HG03060 (cell line): ENCODE results near the gene ZNF423.

ENCODE experiments used
- ATAC-seq: cut with Tn5 transposase; IDR thresholded peaks from one replicate; pipeline ENCODE4 v1.9.1; 2021; ENCODE audit warnings: low read depth, moderate number of reproducible peaks; ENCODE audit not compliant: unreplicated experiment

Gene ZNF423

DNA sequence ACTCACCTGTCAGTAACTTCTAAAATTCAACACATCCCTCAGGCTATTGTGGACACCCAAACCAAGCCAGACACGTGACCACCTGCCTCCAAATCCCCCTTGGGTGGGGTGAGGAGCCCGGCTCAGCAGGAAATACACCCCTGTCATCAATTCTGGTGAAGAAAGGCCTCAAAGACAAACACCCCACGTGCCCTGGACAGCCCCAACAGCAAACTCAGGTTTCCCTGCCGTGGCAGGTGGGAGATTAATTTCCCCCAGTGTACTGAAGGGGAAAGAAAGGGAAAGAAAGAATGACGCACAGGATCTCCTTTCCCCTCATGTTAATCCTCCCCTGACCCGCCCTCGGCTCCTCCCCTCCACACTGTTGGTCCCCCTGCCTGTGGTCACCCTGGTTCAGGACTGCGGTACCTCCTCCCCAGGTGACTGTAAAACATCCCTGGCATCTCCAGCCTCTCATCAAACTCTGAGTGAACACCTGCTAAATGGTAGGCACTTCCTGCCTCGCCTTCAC is 98.3 kb downstream of the ZNF423 start:
- ATAC-seq = no peak

DNA sequence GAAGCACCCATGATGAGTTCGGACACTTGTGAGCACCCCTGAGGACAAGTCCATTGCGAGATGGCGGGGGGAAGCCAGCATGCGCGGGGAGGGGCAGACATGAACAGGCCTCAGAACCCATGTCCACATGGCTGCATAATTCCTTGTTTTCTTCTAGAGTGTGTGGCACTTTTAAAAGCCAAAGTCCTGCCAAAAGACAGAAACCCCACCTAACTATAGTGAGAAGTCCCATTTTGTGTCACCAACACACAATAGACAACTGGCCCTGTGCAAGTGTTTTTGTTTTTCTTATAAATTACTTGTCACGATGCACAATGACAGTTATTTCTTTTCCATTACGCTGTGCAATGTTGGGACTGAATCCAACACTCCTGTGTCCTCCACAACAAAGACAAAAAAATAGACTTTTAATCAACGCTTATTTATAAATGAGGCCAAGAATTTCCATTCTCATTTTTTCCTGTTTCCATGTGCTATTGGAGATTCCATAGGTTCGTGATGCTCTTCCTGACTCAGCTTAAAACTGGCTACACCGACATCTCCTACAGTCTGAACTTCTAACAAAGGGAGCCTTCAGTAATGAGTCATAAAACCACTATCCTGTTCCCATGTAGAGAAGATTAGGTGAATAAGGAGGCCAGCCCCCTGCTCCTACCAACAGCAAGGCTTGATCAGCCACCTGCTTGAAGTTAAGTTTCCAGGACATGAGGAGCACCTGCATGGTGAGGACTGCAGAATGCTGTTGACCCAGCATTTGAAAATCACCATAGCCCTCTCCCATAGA is 98.9 kb downstream of the ZNF423 start:
- ATAC-seq = no peak

DNA sequence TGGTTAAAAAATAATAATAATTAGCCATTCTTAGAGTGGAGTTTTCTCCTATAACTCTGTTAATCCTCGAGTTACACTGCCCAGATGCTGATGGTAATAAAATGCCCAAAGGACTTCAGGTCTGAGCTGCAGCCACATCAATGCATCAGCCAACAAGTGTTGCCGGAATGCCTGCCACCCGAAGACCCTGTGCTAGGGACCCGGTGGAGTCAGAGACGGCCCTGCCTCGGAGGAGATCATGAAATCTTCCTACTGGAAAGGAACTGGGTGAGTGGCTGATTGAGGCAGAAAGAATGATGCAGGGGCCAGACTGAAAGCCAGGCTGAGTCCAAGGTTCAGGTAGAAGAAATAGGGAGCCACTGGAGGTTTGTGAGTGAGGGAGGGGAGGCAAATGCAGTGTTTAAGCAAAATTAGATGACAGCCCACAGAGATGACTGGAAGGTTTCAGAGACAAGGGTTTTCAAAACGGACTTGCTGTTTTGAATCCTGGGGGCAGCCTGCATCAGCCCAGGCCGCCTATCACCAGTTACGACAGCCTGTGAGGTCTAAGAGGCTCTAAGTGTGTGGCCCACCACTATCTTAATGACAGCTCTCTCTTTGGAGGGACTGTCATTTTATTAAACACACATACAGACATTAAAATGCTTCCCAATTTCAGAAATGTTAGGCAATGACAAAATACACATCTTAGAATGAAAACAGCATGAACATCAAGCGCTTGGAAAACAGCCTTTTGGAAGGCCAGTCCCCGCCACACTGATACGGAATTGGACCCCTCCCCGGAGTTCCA is 100.0 kb downstream of the ZNF423 start:
- no peak for ATAC-seq

DNA sequence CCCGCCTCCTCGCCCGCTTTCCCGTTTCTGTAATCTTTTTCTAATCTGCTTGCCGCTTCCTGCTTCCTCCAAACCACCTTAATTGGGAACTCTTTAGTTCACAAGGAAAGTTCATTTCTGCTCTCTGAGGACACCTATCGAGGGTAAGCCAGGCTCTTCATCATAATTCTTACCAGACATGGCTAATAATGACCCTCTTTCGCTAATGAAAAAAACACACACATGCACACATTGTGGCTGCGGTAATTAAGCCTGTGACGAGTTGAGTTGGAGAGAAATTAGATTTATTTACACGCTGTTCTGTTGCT is 100.6 kb downstream of the ZNF423 start:
- ATAC-seq = no peak

DNA sequence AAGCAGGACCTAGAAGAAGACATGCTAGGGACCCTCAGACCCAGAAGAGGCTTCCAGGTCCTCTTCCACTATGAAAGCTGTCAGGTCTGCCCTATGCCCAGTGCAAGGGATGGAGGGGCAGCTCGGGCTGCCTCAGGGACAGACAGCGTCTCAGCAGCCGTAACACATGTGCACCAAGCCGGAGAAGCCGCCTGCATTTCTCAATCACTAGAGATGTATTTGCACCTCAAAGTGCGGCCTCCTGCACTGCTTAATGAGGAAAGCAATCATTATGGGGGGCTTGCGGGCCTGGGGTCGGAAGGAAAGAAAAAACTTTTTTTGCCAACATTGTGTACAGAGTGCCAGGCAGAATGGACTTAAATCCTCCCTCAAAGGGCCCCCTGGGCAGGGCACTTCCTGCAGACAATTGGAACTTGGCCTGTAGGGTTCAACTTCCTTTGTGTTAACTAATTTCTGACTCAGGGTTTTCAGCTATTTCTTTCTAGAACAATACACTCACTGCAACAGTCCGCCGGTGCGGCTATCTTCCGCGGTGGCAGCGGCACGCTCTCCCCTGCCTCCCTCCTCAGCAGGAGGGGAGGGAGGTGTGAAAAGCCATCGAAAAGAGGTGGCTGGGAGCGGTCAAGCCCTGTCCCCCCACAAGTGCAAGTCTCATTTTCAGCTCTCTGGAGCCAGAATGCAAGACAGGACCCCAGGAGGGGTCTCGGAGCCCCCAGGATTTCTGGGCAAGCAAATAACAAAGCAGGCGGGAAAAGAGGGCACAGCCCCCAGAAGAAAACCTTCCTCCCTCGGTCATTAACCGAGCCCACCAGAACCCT is 101.2 kb downstream of the ZNF423 start:
- ATAC-seq = no peak

DNA sequence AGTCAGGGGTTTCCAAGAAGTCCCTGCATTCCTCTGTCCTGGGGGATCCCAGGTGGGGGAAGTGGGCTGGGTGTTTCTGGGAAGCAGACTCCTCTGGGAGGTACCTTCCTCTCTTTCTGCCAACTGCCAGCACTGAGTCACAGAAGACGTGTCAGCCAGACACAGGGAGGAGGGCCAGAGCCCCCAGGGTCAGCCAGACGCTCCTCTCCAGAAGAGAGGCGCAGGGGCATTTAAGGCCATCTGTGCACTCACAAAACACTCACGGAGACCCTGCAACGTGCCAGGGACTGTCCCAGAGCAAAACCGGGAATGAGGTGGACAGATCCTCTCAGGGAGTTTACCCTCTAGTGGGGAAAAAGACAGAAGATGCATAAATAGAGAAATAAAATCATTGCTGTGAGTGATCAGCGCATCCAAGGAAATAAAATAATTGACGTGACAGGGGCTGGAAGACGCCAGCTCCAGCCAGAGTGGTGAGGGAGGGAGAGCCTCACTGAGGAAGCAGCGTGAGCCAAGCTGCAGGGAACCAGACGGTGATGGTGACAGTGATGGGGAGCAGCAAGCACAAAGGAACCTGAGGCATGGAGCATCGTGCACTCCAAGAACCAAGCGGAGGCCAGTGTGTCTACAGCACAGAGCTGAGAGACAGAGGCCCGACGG is 105.4 kb downstream of the ZNF423 start:
- ATAC-seq = no peak

DNA sequence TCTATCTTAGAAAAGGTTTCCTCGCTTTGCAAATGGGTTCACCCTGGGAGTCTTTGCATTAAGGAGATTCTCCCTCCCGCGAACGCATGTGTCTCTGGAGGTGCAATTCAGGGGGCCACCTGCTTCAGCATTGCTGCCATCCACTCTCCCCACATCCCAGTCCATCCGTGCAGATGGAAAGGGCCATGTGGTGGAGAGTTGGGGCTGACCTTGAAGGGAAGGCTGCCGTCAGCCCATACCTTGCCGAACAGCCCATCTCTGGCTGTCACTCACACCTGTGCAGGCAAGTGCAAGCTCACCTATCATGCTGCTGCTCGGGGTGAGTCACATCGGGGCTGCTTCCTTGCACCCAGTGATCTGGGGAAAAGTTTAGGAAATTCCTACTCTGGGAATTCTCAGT is 106.1 kb downstream of the ZNF423 start:
- ATAC-seq = no peak

DNA sequence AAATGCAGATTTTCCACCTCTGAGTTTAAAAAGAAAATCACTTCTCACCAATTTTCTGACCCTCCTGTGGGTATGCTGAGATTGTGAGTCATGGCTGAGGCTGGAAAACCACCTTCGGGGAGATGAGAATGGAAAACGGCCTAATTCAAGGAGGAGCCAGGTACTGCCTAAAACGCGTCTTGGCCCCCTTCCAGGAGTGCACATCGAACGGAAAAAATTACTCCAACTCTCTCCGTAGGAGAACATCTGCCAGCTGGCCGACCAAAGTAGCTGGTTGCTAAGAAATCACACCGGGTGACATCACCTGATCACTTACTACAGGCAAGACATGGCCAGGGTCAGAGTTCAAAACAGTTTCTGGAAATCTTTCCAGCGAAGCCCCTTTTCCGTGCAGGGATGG is 107.6 kb downstream of the ZNF423 start:
- ATAC-seq = no peak

DNA sequence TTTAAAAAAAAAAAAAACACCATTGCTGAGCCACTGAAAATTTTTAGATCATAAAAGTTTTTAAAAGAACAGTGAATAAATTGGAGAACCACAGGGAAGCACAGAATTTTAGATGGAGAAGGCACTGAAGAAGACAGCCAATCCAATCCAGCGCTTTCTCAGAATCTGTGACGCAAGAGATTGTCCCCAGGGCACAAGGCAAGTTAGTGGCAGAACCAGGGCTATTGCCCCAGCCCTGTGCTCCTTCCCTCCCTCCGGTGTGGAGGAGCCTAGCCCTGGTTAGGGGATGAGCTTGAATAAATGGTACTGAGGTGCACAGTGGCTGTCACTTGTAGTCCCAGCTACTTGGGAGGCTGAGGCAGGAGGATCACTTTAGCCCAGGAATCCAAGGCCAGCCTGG is 108.3 kb downstream of the ZNF423 start:
- no peak for ATAC-seq

DNA sequence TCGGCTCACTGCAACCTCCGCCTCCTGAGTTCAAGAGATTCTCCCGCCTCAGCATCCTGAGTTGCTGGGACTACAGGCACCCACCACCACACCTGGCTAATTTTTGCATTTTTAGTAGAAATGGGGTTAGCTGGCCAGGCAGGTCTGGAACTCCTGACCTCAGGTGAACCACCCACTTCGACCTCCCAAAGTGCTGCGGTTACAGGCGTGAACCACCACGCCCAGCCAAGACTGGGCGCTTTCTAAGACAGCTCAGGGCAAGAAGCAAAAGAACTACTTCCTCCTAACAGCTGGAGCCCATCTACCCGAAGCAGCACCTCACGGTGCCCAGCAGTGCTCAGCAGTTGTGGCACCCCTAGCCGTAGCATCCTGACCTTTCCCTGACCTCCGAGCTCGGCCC is 109.4 kb downstream of the ZNF423 start:
- no peak for ATAC-seq

DNA sequence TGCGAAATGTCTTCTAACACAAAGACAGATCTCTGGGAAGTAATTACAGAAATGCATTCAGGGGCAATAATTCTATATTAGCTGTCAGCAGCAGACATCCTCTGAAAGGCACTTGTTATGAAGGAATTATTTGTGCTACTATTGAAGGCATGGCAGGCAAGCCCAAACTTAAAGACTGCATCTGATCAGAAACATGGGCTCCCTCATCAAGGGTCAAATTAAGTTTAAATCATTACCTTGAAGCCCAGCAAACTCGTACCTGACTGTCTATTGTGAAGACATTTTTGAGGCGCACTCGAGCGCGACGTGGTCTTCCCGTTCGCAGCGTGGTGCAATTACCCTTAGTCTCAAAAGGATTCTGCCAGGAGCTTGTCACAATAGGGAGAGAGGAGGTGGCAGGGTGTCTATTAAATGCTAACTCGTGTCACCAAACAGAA is 110.6 kb downstream of the ZNF423 start:
- ATAC-seq = no peak

DNA sequence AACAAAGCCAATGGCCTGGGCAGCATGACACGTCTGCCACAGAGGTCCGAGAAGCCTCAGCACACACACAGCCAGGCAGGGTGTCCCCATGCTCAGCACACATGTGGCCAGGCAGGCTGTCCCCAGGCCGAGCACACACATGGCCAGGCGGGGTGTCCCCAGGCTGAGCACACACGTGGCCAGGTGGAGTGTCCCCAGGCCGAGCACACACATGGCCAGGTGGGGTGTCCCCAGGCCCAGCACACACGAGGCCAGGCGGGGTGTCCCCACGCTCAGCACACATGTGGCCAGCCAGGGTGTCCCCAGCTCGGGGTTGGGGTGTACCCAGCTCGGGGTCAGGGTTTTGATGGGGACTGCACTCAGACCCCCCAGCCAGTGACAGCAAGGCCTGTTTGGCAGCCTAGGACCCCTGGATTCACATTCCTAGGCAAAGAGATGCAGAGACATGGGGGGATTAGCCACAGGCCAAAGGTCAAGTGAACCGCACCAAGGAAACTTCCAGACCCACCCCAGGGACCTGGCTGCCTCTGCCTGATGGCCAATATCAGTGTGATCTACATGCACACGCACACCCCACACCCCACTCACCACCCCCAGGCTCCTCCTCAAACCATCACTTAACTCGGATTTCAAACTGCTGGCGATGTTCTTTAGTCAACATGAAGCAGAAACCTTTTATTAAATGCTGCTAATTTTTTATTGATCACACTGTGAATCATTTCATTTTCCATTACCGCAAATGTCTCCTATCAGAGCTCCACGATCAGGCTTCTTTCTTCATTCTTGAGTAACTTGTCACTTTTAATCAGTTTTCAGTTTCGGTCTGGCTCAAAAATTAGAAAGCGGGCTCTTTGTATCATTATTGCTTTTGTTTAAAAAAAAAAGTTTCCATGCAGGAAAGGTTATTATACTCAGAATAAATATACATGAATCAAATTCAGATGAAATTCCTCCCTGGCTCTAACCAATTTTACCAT is 111.4 kb downstream of the ZNF423 start:
- ATAC-seq = no peak

DNA sequence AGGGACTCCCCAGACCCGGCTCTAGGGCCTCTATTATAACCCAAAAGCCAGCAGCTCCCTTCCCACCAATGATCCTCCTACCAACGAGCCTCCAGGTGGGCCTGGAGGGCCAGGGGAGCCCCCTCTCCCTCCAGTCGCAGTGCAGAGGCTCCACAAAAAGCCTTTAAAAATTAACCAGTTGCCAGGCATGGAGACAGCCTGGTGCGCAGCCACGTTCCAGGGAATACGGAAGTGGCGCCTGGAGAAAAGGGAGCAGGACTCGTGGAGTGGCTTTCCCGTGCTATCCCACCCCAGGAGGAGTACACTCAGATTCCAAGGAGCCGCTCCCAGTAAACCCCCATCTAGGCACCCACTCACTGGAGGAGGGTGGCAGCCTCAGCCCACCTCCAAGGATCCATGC is 112.3 kb downstream of the ZNF423 start:
- no peak for ATAC-seq

DNA sequence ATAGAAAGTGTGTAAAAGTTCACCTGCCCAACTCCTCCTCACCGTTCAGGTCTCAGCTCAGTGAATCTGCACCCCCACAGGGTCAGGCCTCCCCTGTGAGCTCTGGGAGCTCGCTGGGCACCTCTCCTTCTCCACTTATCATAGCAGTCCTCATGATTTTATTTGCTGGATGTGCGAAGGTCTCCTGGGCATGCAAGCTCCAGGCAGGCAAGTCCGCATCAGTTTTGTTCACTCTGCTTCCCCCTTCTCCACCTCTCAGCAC is 112.8 kb downstream of the ZNF423 start:
- no peak for ATAC-seq

DNA sequence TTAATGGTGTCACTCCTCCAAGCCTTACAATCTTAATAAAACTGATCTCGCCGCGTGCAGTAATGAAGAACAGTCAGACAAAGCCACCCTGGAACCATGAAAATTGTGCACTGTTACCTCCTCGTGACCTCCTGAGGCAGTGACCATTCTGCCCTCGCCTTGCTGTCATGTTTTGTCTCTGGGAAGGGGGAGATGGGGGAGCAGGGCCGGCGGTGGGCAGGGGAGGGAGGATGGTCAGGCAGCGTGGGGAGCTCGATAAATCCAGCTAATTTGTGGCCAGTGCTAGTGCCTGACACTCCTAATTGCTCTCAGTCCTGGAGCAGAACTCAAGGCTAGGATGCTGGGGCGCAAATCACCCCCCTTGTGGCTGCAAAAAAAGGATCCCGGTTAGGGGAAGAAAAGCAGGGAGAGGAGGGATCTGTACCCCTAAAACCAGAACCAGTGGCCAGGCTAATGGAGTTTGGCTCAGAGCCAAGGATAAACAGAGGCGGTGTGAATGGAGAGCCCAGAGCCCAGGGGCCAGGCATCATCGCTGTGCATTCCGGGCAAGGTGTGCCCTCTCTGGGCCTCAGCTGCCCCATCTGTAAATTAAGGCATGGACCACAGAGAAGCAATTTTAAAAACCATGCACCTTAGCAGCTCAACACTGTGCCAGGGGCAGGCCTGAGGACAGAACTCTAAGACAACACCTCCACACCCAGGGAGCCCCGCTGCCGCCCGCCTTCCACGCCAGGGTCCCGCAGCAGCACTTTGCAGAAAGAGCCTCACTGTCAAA is 113.3 kb downstream of the ZNF423 start:
- ATAC-seq = no peak

DNA sequence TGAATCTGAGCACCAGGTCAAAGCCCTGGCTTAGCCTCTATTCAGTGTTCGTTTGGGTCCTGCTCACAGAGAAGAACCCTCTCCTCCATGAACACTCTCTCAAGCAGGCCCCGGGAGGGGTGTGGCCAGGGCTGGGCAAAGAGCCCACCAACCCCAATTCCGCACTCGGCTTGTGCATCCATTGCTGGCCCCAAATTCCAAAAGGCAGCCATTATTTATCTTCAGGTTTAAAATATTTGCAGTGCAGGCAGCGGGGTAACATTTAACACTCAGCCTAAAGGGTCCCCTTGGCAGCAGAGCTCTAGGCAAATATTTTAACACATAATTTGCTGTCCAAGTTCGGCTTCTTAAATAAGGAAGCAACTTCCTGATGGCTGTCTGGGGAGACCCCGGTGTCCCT is 115.7 kb downstream of the ZNF423 start:
- ATAC-seq = no peak

DNA sequence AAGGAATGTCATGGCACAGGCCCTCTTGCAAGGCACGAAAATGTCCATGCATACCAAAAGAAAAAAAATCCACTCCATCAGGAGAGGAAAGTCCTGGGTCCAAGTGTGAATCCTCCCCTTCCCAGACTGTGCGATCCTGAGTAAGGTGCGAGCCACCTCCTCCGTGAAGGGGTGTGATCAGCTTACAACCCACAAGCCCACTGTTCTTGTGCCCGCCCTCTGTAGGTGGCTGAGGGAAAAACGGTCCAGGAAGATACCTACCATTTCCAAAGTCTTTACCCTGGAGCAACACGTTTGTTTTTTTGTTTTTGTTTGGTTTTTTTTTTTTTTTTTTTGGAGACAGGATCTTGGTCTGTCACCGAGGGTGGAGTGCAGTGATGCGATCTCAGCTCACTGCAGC is 116.5 kb downstream of the ZNF423 start:
- ATAC-seq = no peak

DNA sequence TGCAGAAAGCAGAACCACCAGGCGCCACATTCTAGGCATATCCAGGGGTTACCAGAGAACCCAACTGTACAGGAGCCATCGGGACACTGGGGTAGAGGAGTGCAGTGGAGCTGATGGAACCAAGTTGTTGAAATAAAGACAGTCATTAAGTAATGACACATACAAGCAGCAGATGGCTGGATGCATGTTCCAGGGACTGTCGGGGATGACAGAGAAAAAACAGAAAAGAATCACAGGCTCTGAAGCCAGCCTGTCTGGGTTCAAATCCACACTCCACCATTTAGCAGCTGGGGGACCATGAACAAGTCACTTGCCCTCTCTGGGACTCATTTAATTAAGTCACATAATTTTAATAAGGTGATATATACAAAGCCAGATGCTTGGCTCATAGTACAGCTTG is 117.1 kb downstream of the ZNF423 start:
- ATAC-seq = no peak

DNA sequence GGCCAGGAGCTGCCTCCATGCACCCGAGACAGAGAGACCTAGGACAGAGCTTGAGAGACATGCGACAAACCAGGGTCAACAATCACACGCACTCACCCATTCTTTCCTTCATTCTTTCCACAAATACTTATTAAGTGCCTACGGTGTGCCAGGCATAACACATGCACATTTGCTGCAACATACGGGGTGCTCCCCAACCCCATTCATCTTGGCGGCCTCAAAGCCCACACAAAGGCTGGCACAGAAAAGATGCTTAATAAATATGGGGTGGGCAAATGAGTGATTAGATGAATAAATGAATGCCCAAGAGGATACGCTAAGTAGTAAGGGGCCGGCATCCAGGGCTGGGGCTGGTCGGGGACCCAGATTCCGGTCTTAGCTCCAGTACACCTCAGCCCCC is 117.9 kb downstream of the ZNF423 start:
- no peak for ATAC-seq
